ENCODE results near the gene NTM. TPM values are rescaled to one million over a fixed set of nuclear protein-coding genes. Genes with fewer than 3 reads are reported as not detected.

Gene NTM
- total RNA-seq, 4 donors from 2014 or later, result 1.4 to 5.7 TPM; not detected in 2

- no peak for DNase-seq
- no peaks in the 10 kb centered on the region for H3K4me1 ChIP-seq
Measured at GRCh38 chr11:131947511-131947910, 577.1 kb downstream of the NTM start.

GRCh38 chr11:131951121-131951520 lies 580.7 kb downstream of the NTM start:
- H3K27me3 ChIP-seq, result no peaks in the 10 kb centered on the region
- intact Hi-C loops (cut with DNase I; ENCODE audit: low total_unique reads), result no loop called here
- H3K4me3 ChIP-seq, result no peak overlapping the region
- no peaks in the 10 kb centered on the region for H3K4me1 ChIP-seq
- H3K27ac ChIP-seq, result no peak overlapping the region
- no peaks in the 10 kb centered on the region for H3K36me3 ChIP-seq
- DNase-seq, result no peak
- H3K9me3 ChIP-seq, result no peaks in the 10 kb centered on the region
- TF ChIP-seq, protein P1, sequence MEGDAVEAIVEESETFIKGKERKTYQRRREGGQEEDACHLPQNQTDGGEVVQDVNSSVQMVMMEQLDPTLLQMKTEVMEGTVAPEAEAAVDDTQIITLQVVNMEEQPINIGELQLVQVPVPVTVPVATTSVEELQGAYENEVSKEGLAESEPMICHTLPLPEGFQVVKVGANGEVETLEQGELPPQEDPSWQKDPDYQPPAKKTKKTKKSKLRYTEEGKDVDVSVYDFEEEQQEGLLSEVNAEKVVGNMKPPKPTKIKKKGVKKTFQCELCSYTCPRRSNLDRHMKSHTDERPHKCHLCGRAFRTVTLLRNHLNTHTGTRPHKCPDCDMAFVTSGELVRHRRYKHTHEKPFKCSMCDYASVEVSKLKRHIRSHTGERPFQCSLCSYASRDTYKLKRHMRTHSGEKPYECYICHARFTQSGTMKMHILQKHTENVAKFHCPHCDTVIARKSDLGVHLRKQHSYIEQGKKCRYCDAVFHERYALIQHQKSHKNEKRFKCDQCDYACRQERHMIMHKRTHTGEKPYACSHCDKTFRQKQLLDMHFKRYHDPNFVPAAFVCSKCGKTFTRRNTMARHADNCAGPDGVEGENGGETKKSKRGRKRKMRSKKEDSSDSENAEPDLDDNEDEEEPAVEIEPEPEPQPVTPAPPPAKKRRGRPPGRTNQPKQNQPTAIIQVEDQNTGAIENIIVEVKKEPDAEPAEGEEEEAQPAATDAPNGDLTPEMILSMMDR (IDR thresholded peaks at IDR 0.05), result no peak
- no peak for TF ChIP-seq POLR2A (IDR thresholded peaks at IDR 0.05)

More at GRCh38 chr11:131947511-131947910, 577.1 kb downstream of the NTM start:
- H3K9me3 ChIP-seq, result no peaks in the 10 kb centered on the region
- H3K4me3 ChIP-seq, result no peak overlapping the region
- H3K27ac ChIP-seq, result no peak overlapping the region
- H3K36me3 ChIP-seq, result no peaks in the 10 kb centered on the region
- intact Hi-C loops (cut with DNase I; ENCODE audit: low total_unique reads), result no loop called here
- no peaks in the 10 kb centered on the region for H3K27me3 ChIP-seq
- TF ChIP-seq POLR2A (IDR thresholded peaks at IDR 0.05), result no peak
- TF ChIP-seq, protein P1 (IDR thresholded peaks at IDR 0.05), result no peak

- Histone ChIP-seq H3K27ac (no peak overlapping the region), H3K27me3 (no peaks in the 10 kb centered on the region), H3K4me1 (no peaks in the 10 kb centered on the region), H3K4me3 (no peak overlapping the region), H3K9me3 (no peaks in the 10 kb centered on the region), H3K36me3 (no peaks in the 10 kb centered on the region)
- intact Hi-C loops (cut with DNase I; ENCODE audit: low total_unique reads), result no loop called here
- no peak for TF ChIP-seq POLR2A (IDR thresholded peaks at IDR 0.05)
- TF ChIP-seq, protein P1 (IDR thresholded peaks at IDR 0.05), result no peak
- no peak for DNase-seq
Measured at GRCh38 chr11:131954146-131954545, 583.7 kb downstream of the NTM start.

GRCh38 chr11:131955904-131956303 lies 585.5 kb downstream of the NTM start:
- no peak for DNase-seq
- no peaks in the 10 kb centered on the region for H3K9me3 ChIP-seq
- H3K36me3 ChIP-seq, result no peaks in the 10 kb centered on the region
- no peak for TF ChIP-seq POLR2A (IDR thresholded peaks at IDR 0.05)
- TF ChIP-seq, protein P1 (IDR thresholded peaks at IDR 0.05), result no peak
- no peak overlapping the region for H3K4me3 ChIP-seq
- H3K27ac ChIP-seq, result no peak overlapping the region
- no peaks in the 10 kb centered on the region for H3K4me1 ChIP-seq
- intact Hi-C loops (cut with DNase I; ENCODE audit: low total_unique reads), result no loop called here
- H3K27me3 ChIP-seq, result no peaks in the 10 kb centered on the region

DNA sequence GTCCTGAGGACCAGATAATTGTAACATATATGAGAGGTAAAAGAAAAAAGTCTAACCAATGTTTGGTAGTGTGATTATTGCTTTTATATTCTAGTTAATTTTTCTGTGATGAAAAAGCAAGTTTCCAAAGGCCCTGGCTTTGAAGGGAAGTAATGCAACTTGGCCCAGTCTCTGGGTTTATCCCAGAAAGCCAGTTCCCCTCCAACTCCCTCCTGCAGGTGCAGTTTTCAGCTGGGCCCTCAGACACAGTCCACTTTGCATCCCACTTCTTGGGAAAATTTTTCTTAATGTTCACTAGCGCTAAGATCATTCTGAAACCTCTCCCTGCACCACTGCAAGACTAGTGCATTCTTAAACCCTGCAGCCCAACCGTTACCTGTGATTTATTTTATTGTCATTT lies 586.8 kb downstream of the NTM start:
- no peak for DNase-seq
- Histone ChIP-seq H3K9me3 (no peaks in the 10 kb centered on the region), H3K36me3 (no peaks in the 10 kb centered on the region), H3K27me3 (no peaks in the 10 kb centered on the region), H3K4me3 (no peak overlapping the region), H3K4me1 (no peaks in the 10 kb centered on the region), H3K27ac (no peak overlapping the region)
- intact Hi-C loops (cut with DNase I; ENCODE audit: low total_unique reads), result no loop called here
- no peak for TF ChIP-seq POLR2A (IDR thresholded peaks at IDR 0.05)
- TF ChIP-seq, protein P1 (IDR thresholded peaks at IDR 0.05), result no peak

Data from uterus (tissue), 4 donors.